ENCODE measurements around the gene PRKCE.

- TF ChIP-seq, protein P1, sequence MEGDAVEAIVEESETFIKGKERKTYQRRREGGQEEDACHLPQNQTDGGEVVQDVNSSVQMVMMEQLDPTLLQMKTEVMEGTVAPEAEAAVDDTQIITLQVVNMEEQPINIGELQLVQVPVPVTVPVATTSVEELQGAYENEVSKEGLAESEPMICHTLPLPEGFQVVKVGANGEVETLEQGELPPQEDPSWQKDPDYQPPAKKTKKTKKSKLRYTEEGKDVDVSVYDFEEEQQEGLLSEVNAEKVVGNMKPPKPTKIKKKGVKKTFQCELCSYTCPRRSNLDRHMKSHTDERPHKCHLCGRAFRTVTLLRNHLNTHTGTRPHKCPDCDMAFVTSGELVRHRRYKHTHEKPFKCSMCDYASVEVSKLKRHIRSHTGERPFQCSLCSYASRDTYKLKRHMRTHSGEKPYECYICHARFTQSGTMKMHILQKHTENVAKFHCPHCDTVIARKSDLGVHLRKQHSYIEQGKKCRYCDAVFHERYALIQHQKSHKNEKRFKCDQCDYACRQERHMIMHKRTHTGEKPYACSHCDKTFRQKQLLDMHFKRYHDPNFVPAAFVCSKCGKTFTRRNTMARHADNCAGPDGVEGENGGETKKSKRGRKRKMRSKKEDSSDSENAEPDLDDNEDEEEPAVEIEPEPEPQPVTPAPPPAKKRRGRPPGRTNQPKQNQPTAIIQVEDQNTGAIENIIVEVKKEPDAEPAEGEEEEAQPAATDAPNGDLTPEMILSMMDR (IDR thresholded peaks at IDR 0.05), result no peak
- no peak for TF ChIP-seq POLR2A (IDR thresholded peaks at IDR 0.05)
Observed at GRCh38 chr2:46183426-46183825, 532.0 kb downstream of the PRKCE start.
